GM10266 (cell line): ENCODE data around the gene FAM83C.

ENCODE experiments used
- DNase-seq: peaks from one replicate; pipeline ENCODE4 v3.0.0; 2012; ENCODE audit errors: extremely low spot score
- TF ChIP-seq, protein P1 (sequence below): IDR thresholded peaks from 2 replicates; pipeline ENCODE4 v1.5.1; 2012; ENCODE audit warnings: mild to moderate bottlenecking, low read depth; ENCODE audit not compliant: control insufficient read depth, insufficient read depth; ENCODE audit errors: missing control alignments

Gene FAM83C

GRCh38 chr20:35292504-35293285 lies 470 bp upstream of the FAM83C start:
- no peak for DNase-seq
- TF ChIP-seq, protein P1, sequence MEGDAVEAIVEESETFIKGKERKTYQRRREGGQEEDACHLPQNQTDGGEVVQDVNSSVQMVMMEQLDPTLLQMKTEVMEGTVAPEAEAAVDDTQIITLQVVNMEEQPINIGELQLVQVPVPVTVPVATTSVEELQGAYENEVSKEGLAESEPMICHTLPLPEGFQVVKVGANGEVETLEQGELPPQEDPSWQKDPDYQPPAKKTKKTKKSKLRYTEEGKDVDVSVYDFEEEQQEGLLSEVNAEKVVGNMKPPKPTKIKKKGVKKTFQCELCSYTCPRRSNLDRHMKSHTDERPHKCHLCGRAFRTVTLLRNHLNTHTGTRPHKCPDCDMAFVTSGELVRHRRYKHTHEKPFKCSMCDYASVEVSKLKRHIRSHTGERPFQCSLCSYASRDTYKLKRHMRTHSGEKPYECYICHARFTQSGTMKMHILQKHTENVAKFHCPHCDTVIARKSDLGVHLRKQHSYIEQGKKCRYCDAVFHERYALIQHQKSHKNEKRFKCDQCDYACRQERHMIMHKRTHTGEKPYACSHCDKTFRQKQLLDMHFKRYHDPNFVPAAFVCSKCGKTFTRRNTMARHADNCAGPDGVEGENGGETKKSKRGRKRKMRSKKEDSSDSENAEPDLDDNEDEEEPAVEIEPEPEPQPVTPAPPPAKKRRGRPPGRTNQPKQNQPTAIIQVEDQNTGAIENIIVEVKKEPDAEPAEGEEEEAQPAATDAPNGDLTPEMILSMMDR: no peak

- no peak for DNase-seq
- TF ChIP-seq, protein P1: no peak
These were observed 1.3 kb downstream of the FAM83C start for GRCh38 chr20:35290887-35291417.

DNA sequence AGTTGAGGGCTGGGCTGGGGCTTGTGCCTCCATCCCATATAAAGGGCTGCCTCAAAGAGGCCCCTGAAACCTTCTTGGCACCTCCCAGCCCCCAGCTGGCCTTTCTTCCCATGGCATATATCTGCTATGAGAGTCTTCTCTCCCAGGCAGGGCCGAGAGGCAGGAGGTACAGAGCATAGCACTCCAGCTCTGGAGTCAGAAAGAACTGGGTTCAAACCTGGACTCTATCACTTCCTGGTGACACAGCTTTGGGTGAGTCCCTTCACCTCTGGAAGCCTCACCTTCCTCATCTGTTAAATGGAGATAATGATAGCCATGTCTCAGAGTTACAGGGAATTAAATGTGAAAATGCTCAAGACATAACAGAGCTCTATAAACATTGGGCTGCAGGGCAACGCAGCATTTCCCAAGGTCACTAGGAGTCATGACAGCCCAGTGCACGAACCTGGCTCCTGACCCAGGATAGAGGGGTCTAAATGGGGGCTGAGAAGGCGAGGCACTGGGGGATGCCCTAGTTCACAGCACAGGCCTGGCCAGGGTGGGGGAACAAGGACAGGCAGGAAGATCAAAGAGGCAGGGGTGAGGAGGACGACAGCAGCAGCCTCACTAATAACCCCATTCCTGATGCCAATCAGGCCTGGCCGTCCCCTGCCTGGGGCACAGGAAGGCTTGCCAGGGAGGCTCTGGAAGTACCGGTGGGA lies 1.9 kb downstream of the FAM83C start:
- no peak for DNase-seq
- TF ChIP-seq, protein P1: no peak

GRCh38 chr20:35288325-35289060 lies 3.7 kb downstream of the FAM83C start:
- no peak for DNase-seq
- TF ChIP-seq, protein P1: no peak

DNA sequence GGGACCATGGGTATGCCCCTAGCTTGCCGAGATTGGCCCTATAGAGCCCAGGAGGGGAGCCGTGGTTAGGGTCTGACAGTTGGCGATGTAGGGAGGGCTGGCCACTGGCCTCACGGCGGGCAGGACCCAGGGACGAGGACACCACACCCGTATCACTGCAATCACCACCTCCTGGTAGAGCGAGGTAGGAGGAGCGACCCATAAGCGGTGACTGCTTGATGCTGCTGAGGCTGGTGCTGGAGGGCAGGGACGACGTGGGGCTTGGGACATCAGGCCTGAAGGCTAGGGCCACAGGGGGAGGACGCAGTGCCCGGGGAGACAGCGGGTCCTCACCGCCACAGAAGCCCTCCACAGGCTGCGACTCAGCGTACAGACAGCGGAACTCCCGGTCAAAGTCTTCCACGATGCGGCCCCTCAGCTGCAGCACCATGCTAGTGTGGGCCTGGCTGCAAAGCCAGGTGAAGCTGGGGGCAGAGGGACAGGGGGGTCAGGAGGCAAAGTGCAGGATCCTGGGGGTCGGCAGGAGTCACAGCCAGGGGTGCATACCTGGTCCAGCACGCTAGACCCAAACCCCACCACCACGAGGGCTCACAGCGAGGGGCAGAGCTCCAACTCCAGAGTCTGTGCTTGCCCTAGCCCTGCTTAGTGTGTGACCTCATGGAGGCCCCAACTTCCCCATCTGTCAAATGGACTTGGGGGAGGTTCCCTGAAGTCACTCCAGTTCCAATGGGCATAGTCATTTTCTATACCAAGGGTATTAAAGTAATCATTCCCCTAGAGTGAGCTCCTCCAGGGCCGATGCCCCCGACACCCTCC lies 4.5 kb downstream of the FAM83C start:
- TF ChIP-seq, protein P1: no peak

GRCh38 chr20:35286899-35287508 lies 5.2 kb downstream of the FAM83C start:
- no peak for DNase-seq
- TF ChIP-seq, protein P1: no peak

More for the DNA sequence above, 4.5 kb downstream of the FAM83C start:
- DNase-seq: no peak
